Measurements from ENCODE around the gene SIGLEC15. TPM values are rescaled to one million over a fixed set of nuclear protein-coding genes. Genes with fewer than 3 reads are reported as not detected.
"Not testable (repeated sequence)": the region's sequence is repeated elsewhere in the genome, so short reads cannot be mapped to it uniquely, and the experiment has no call there.

The SIGLEC15 gene
- total RNA-seq, 2 experiments from 2014 or later: not detected

GRCh38 chr18:45841765-45842442 is 16.4 kb downstream of the SIGLEC15 start:
- DNase-seq (no peak), ATAC-seq (ENCODE audit: low read depth) (no peak)
- H3K27ac Mint-ChIP-seq: no peak overlapping the region
- H3K27me3 Mint-ChIP-seq: peaks cover 23% of the 10 kb centered on the region
- POLR2A ChIA-PET: no interaction called here
- peaks cover 2% of the 10 kb centered on the region for H3K36me3 Mint-ChIP-seq
- no peak overlapping the region for H3K4me3 Mint-ChIP-seq
- H3K4me1 Mint-ChIP-seq: peaks cover 8% of the 10 kb centered on the region
- no peaks in the 10 kb centered on the region for H3K9me3 Mint-ChIP-seq

DNA sequence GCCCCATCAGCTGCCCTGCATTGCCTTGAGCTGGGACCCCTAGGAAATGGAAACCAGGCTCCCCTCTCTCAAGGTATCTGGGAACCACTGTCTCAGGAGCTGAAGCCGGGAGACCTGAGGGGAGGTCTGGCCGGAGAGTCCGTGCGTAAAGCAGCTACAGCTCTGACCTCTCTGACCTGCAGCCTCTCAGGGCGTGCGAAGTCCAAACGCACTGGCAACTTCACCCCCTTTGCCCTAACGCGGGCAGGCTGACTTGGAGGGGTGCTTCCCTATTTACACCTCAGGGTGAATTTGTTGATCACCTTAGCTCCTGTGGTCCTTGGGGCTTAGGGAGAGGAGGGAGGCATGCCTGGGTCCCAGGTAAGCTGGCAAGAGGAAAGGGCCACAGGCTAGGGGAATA is 17.5 kb downstream of the SIGLEC15 start:
- peaks cover 20% of the 10 kb centered on the region for H3K27me3 Mint-ChIP-seq
- POLR2A ChIA-PET: no interaction called here
- no peaks in the 10 kb centered on the region for H3K9me3 Mint-ChIP-seq
- ATAC-seq (ENCODE audit: low read depth) (no peak), DNase-seq (no peak)
- H3K36me3 Mint-ChIP-seq: peaks cover 2% of the 10 kb centered on the region
- H3K4me1 Mint-ChIP-seq: peaks cover 7% of the 10 kb centered on the region
- no peak overlapping the region for H3K4me3 Mint-ChIP-seq
- no peak overlapping the region for H3K27ac Mint-ChIP-seq

DNA sequence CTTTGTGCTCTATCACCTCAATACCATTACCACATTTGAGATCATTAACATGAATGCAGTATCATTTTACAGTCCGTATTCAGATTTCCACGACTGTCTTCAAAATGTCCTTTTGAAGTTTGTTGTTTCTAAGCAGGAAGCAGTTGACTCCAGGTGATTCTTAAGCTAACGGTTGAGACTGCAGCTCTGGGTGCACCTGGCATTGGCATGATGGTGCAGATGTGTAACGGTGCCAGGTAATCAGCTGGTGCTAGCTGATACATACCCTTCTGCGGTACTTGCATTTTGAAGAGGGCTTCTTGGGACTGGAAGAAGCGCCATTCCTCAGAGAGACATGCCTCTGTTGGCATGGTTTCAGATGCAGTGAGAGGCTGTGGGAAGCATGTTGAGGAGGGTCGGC is 19.5 kb downstream of the SIGLEC15 start:
- no peak overlapping the region for H3K4me3 Mint-ChIP-seq
- POLR2A ChIA-PET: no interaction called here
- no peak for ATAC-seq (ENCODE audit: low read depth)
- H3K36me3 Mint-ChIP-seq: peaks cover 7% of the 10 kb centered on the region
- peaks cover 5% of the 10 kb centered on the region for H3K27me3 Mint-ChIP-seq
- DNase-seq: no peak
- no peaks in the 10 kb centered on the region for H3K9me3 Mint-ChIP-seq
- H3K27ac Mint-ChIP-seq: no peak overlapping the region
- peaks cover 4% of the 10 kb centered on the region for H3K4me1 Mint-ChIP-seq

- Mint-ChIP-seq H3K4me1 (peaks cover 4% of the 10 kb centered on the region), H3K27ac (no peak overlapping the region), H3K36me3 (peaks cover 9% of the 10 kb centered on the region), H3K4me3 (no peak overlapping the region), H3K9me3 (no peaks in the 10 kb centered on the region), H3K27me3 (peaks cover 2% of the 10 kb centered on the region)
- POLR2A ChIA-PET: no interaction called here
- no peak for ATAC-seq (ENCODE audit: low read depth)
- no peak for DNase-seq
These were observed 19.9 kb downstream of the SIGLEC15 start for GRCh38 chr18:45845410-45845809.

DNA sequence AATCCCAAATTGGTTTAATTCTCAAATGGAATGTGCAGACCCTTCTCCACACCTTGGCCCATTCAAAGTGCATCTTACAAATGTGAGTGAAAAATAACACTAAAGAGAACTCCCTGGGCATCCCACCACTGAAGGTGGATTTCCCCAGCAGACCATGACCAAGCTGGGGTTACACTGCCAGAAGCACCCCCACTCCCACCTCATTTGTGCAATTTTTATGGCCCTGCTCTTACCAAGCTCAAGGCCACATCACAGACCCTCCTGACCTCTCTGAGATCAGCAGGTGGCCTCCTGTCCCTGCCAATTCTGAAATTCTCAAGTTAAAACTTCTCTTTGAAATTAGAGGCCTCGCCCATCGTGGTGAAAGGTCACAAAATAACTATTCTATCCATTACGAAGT is 21.6 kb downstream of the SIGLEC15 start:
- H3K36me3 Mint-ChIP-seq: peaks cover 9% of the 10 kb centered on the region
- POLR2A ChIA-PET: no interaction called here
- no peaks in the 10 kb centered on the region for H3K27me3 Mint-ChIP-seq
- H3K27ac Mint-ChIP-seq: no peak overlapping the region
- H3K9me3 Mint-ChIP-seq: no peaks in the 10 kb centered on the region
- ATAC-seq (ENCODE audit: low read depth) (no peak), DNase-seq (no peak)
- H3K4me1 Mint-ChIP-seq: peaks cover 4% of the 10 kb centered on the region
- no peak overlapping the region for H3K4me3 Mint-ChIP-seq

DNA sequence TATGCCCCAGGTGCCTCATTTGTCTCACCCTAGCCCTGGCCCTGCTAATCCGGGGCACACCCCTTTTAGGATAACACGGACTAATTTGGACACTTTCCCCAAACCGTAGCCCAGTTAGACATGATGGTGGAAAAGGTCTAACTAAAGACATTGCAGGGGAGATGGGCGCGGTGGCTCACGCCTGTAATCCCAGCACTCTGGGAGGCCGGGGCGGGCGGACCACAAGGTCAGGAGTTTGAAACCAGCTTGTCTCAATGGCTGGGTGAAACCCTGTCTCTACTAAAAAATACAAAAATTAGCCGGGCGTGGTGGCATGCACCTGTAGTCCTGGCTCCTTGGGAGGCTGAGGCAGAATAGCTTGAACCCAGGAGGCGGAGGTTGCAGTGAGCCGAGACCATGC is 23.2 kb downstream of the SIGLEC15 start:
- H3K4me3 Mint-ChIP-seq; POLR2A ChIA-PET; ATAC-seq (ENCODE audit: low read depth): not testable (repeated sequence)

GRCh38 chr18:45849529-45849928 is 24.1 kb downstream of the SIGLEC15 start:
- ATAC-seq (ENCODE audit: low read depth) (no peak), DNase-seq (no peak)
- Mint-ChIP-seq H3K4me1 (peaks cover 4% of the 10 kb centered on the region), H3K9me3 (no peaks in the 10 kb centered on the region), H3K36me3 (peaks cover 9% of the 10 kb centered on the region), H3K27me3 (no peaks in the 10 kb centered on the region), H3K27ac (no peak overlapping the region), H3K4me3 (no peak overlapping the region)
- POLR2A ChIA-PET: no interaction called here

More for the DNA sequence above, 23.2 kb downstream of the SIGLEC15 start:
- not testable (repeated sequence) for H3K9me3 Mint-ChIP-seq, H3K4me1 Mint-ChIP-seq, DNase-seq, H3K27ac Mint-ChIP-seq, H3K27me3 Mint-ChIP-seq, H3K36me3 Mint-ChIP-seq

- POLR2A ChIA-PET: no interaction called here
- ATAC-seq (ENCODE audit: low read depth): no peak
- Mint-ChIP-seq H3K9me3 (no peaks in the 10 kb centered on the region), H3K4me1 (peaks cover 2% of the 10 kb centered on the region), H3K27ac (no peak overlapping the region), H3K36me3 (peaks cover 9% of the 10 kb centered on the region), H3K4me3 (no peak overlapping the region), H3K27me3 (no peaks in the 10 kb centered on the region)
- DNase-seq: no peak
These were observed 24.5 kb downstream of the SIGLEC15 start for GRCh38 chr18:45850021-45850420.

- ATAC-seq (ENCODE audit: low read depth) (no peak), DNase-seq (no peak)
- H3K27ac Mint-ChIP-seq: no peak overlapping the region
- H3K27me3 Mint-ChIP-seq: no peaks in the 10 kb centered on the region
- POLR2A ChIA-PET: no interaction called here
- H3K4me1 Mint-ChIP-seq: peaks cover 2% of the 10 kb centered on the region
- no peak overlapping the region for H3K4me3 Mint-ChIP-seq
- H3K36me3 Mint-ChIP-seq: peaks cover 16% of the 10 kb centered on the region
- no peaks in the 10 kb centered on the region for H3K9me3 Mint-ChIP-seq
These were observed 25.9 kb downstream of the SIGLEC15 start for GRCh38 chr18:45851161-45851925.

GRCh38 chr18:45852631-45853030 is 27.2 kb downstream of the SIGLEC15 start:
- Mint-ChIP-seq H3K4me3 (no peak overlapping the region), H3K4me1 (peaks cover 2% of the 10 kb centered on the region), H3K27me3 (no peaks in the 10 kb centered on the region), H3K27ac (no peak overlapping the region), H3K9me3 (no peaks in the 10 kb centered on the region), H3K36me3 (peaks cover 16% of the 10 kb centered on the region)
- POLR2A ChIA-PET: no interaction called here
- no peak for DNase-seq
- no peak for ATAC-seq (ENCODE audit: low read depth)

DNA sequence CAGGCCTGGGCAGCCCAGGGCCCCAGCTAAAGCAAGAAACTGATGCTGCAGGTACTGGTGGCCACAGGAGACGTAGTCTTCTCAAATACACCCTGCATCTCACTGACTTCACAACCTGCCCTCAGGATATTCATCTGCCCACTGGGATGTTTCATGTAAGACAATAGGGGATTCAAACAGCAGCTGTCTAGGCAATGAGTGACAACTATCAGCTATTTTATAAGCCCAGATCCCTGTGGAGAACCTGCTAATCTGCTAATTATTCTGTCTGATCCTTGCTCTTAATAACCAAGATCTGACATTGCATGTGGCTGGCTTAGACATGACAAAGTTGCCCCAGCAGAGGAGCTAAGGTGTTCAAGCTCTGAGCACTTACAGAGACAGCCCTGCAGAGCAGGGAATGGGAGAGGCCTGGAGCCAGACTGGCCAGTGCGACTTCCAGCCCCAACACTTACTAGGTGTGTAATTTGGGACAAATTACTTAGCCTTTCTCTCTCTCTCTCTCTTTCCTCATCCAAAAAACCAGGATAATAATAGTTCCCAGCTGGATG is 28.6 kb downstream of the SIGLEC15 start:
- peaks cover 14% of the 10 kb centered on the region for H3K36me3 Mint-ChIP-seq

DNA sequence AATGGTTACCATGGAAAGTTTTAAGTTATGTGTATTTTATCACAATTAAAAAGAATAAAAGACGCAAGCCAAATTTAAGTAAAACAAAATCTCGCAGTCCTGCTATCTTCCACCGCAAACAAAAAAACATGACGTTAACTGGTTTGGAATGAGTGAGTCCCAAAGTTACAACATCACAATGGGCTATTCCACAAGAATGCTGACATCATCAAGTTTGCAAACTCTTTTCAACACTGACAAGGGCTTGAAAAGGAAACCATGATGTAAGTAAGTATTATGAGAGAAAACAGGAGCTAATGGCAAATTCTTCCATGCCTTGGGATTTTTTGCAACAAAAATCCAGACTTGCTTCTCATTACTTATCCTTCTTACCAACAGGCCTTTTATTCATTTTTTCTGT is 31.1 kb downstream of the SIGLEC15 start:
- H3K9me3 Mint-ChIP-seq: no peaks in the 10 kb centered on the region
- H3K4me1 Mint-ChIP-seq: no peaks in the 10 kb centered on the region
- ATAC-seq (ENCODE audit: low read depth) (no peak), DNase-seq (no peak)
- no peak overlapping the region for H3K4me3 Mint-ChIP-seq
- POLR2A ChIA-PET: no interaction called here
- H3K27ac Mint-ChIP-seq: no peak overlapping the region
- peaks cover 22% of the 10 kb centered on the region for H3K36me3 Mint-ChIP-seq
- H3K27me3 Mint-ChIP-seq: no peaks in the 10 kb centered on the region

More for the DNA sequence above, 28.6 kb downstream of the SIGLEC15 start:
- no peak overlapping the region for H3K4me3 Mint-ChIP-seq
- no peak for DNase-seq
- peaks cover 2% of the 10 kb centered on the region for H3K4me1 Mint-ChIP-seq
- no peak for ATAC-seq (ENCODE audit: low read depth)
- H3K27me3 Mint-ChIP-seq: no peaks in the 10 kb centered on the region
- no peaks in the 10 kb centered on the region for H3K9me3 Mint-ChIP-seq
- POLR2A ChIA-PET: no interaction called here
- no peak overlapping the region for H3K27ac Mint-ChIP-seq

GRCh38 chr18:45859334-45859733 is 33.9 kb downstream of the SIGLEC15 start:
- Mint-ChIP-seq H3K27ac (no peak overlapping the region), H3K4me1 (no peaks in the 10 kb centered on the region), H3K4me3 (no peak overlapping the region), H3K9me3 (peaks cover under 1% of the 10 kb centered on the region), H3K36me3 (peaks cover 36% of the 10 kb centered on the region), H3K27me3 (no peaks in the 10 kb centered on the region)
- POLR2A ChIA-PET: no interaction called here
- ATAC-seq (ENCODE audit: low read depth) (no peak), DNase-seq (no peak)

DNA sequence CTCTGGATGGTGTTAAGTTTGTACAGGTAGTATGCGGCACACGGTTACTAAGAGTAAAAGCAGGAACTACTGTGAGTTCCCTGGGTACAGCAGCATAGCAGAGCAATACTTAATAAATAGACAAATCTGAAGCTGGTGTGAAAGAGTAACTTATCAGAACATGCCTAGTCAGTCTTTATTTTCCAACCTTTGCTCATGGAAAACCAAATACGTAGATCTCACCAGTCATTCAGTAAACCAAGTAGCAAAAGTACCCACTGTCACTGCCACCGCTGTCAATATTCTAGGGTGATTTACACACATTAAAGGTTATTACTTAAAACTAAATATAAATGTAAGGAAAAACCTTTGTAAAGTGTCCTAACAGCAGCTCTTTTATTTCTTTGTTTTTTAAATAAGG is 35.0 kb downstream of the SIGLEC15 start:
- POLR2A ChIA-PET: no interaction called here
- no peak overlapping the region for H3K4me3 Mint-ChIP-seq
- ATAC-seq (ENCODE audit: low read depth): no peak

More for the DNA sequence above, 35.0 kb downstream of the SIGLEC15 start:
- Mint-ChIP-seq H3K27ac (no peak overlapping the region), H3K36me3 (peaks cover 43% of the 10 kb centered on the region), H3K9me3 (peaks cover 3% of the 10 kb centered on the region), H3K27me3 (no peaks in the 10 kb centered on the region), H3K4me1 (no peaks in the 10 kb centered on the region)
- no peak for DNase-seq

All from activated naive CD8-positive, alpha-beta T cell treated with anti-CD3 and anti-CD28 coated beads, Interleukin-2, amount 10 ng/mL, durations not matched to agents 7 days and 5 days (primary cell).